ENCODE results near the gene TRPC4AP.
"Not testable (repeated sequence)": the region's sequence is repeated elsewhere in the genome, so short reads cannot be mapped to it uniquely, and the experiment has no call there.

The TRPC4AP gene

GRCh38 chr20:35055445-35056276 lies 36.9 kb downstream of the TRPC4AP start:
- no peak for DNase-seq

- DNase-seq, result no peak
Measured at GRCh38 chr20:35054814-35055213, 37.8 kb downstream of the TRPC4AP start.

DNA sequence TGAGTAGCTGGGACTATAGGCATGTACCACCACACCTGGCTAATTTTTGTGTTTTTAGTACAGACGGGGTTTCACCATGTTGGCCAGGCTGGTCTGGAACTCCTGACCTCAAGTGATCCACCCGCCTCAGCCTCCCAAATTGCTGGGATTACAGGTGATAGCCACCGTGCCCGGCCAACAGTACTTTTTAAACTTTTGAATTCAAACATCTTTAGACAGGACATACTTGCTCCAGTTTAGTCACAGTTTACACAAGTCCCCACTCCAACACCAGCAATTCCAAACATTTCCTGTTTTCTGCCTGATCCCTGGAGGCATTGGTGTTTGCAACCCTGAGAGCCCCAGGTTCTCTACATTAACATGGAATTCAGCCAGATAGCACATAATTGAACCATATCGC lies 40.0 kb downstream of the TRPC4AP start:
- DNase-seq, result not testable (repeated sequence)

- no peak for DNase-seq
Measured at GRCh38 chr20:35049776-35050352, 42.7 kb downstream of the TRPC4AP start.

GRCh38 chr20:35048739-35049138 lies 43.9 kb downstream of the TRPC4AP start:
- no peak for DNase-seq

GRCh38 chr20:35042268-35042667 lies 50.3 kb downstream of the TRPC4AP start:
- no peak for DNase-seq

DNA sequence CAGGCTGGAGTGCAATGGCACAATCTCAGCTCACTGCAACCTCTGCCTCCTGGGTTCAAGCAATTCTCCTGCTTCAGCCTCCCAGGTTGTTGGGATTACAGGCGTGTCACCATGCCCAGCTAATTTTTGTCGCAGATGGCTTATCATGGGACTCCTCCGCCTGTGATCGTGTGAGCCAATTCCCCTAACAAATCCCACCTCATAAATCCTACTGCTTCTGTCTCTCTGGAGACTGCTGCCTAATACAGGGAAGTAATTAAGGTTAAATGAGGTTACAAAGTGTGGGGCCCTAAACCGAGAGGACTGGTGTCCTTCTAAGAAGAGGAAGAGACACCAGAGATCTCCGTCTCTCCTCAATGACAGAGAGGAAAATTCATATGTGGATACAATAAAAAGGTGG lies 52.0 kb downstream of the TRPC4AP start:
- no peak for DNase-seq

GRCh38 chr20:35039846-35040489 lies 52.6 kb downstream of the TRPC4AP start:
- DNase-seq, result no peak

DNA sequence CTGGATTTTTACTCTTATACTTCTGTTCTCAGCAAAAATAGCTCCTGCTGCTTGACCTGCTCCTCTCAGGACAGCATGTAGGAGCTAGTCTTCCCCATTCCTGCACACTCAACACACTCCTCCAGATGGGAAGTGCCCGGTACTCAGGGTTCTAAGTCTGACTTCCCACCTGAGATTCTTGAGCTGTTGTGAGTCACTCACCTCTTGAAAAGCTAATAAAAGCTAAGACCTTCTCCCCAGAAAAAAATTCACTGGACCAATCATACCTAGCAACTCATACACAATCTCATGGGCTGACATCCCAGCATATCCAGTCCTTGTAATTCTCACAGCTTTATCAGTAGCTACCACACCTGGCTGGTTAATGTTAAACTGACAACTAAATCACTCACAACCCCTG lies 53.5 kb downstream of the TRPC4AP start:
- DNase-seq, result no peak

DNA sequence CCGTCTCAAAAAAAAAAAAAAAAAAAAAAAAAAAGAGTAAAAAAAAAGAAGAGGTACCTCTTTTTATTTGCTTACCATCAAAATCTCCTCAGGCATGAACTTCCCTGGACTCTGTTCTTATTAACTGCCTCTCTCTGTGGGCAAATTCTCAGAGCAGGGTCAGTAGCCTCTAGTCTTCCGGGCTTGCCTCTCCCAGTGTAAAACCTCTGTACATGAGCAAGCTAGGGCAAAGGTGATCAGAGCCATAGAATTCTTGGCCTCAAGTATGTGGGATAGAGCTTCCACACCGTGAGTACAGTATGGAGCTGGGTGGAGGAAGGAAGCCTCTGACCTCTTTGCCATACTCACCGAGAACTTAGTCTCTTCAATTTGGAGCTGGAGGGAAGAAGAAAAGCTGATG lies 58.5 kb downstream of the TRPC4AP start:
- DNase-seq, result no peak

- no peak for DNase-seq
Measured at GRCh38 chr20:35030136-35030535, 62.5 kb downstream of the TRPC4AP start.

DNA sequence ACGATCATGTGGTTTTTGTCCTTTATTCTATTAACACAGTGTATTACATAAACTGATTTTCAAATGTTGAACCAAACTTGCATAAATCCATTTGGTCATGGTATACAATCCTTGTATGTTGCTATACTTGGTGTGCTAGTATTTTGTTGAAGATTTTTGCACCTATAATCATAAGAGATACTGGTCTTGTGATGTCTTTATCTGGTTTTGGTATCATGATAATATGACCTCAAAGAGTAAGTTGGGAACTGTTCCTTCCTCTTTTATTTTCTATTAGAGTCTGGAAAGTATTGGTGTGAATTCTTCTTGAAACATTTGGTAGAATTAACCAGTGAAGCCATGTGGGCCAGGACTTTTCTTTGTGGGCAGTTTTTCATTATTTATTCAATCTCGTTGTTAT lies 65.3 kb downstream of the TRPC4AP start:
- DNase-seq, result no peak

- DNase-seq, result no peak
Measured at GRCh38 chr20:35025116-35025515, 67.5 kb downstream of the TRPC4AP start.

DNA sequence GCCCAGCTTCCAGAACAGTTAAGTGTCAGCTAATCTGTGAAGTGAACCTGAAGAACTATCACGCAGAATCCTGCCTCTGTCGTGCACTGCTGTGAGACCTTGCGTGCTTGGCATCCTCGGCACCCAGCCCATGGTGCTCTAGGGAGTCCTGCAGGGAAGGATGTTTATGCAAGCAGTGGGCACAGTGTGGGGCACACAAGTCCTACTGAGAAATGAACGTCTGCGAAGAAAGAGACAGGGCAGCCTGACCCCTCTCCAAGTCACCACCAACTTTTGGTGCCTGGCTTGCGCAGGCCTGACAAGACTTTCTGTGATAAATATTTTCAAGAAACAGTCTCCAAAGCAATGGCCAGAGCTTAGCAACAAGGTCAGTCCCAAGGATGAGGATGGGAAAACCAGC lies 69.0 kb downstream of the TRPC4AP start:
- no peak for DNase-seq

DNA sequence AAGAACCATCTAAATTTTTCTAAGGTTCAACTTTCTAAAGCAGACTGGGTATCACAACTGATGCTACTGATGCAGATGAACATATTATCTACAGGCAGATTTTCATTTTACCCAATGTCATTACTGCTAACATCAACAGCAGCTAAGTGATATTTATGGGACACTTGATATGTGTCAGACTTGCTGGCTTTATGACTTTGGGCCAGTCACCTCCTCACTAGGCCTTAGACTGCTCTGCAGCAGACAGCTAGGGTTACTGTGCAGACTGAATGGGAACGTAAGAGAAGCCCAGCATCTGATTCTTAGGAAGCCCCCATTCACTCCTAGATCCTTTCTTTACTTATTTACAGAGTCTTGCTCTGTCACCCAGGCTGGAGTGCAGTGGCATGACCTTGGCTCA lies 70.8 kb downstream of the TRPC4AP start:
- no peak for DNase-seq

GRCh38 chr20:35021063-35021462 lies 71.5 kb downstream of the TRPC4AP start:
- DNase-seq, result no peak

GRCh38 chr20:35020108-35020928 lies 72.3 kb downstream of the TRPC4AP start:
- DNase-seq, result no peak

GRCh38 chr20:35018590-35019371 lies 73.8 kb downstream of the TRPC4AP start:
- DNase-seq, result no peak

DNA sequence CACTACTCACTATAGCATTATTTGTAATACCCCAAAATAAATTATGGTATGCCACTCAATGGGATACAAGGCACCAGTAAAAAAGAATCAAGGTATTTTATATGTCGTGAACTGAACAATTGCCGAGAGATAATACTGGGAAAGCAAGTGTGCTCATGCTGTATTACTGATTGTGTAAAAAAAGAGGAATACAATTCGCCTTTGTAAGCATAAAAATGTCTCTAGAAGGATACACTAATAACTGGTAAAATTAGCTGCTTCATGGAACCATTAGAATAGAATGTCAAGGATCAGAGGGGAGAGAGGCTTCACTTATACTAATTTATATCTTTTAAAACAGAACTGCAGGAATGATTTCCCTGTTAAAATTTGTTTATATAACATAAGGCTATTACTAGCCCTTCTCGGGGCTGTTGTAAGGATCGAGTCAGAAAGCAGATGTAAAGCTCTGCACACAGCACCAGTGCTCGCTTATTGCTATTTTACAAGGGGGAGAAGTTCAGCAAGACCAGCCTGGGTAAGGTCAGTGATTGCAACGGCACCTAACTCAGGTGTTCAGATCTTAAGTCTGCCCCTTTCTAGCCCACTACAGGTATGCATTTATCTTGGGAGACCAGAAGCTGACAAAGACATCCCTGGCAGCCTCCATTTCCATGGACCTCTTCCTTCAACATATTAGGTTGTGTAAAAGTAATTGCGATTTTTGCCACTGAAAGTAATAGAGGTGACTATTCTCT lies 75.3 kb downstream of the TRPC4AP start:
- DNase-seq, result no peak

DNA sequence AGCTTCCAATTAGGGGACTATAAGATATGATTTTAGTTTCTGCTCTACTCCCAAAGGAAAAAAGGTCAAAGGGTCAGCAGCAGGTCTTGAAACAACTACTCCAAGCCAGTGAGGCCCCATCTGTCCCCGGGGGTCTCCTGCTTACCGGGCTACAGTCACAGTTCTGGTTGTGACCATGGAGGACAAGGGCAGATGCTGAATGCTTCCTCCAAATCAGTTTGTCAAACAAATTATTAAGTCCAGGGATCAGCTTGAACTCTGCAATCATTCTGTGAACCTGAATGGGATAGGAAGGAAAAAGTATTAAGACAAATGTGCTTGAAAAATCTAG lies 76.8 kb downstream of the TRPC4AP start:
- no peak for DNase-seq

GRCh38 chr20:35014537-35014936 lies 78.1 kb downstream of the TRPC4AP start:
- DNase-seq, result no peak
